ENCODE data around the gene TRAF2.
"Not testable (repeated sequence)": the region's sequence is repeated elsewhere in the genome, so short reads cannot be mapped to it uniquely, and the experiment has no call there.

Gene TRAF2
- 33.7 to 80.3 (median 58.7) reads per million in 4 experiments for total RNA-seq

GRCh38 chr9:136885950-136886578 lies at the start of gene TRAF2:
TSS of gene TRAF2 (plus strand) at chr9:136886516. CDS start at chr9:136898741, 12,225 bp downstream.
- peak; percentile 92 for DNase-seq

DNA sequence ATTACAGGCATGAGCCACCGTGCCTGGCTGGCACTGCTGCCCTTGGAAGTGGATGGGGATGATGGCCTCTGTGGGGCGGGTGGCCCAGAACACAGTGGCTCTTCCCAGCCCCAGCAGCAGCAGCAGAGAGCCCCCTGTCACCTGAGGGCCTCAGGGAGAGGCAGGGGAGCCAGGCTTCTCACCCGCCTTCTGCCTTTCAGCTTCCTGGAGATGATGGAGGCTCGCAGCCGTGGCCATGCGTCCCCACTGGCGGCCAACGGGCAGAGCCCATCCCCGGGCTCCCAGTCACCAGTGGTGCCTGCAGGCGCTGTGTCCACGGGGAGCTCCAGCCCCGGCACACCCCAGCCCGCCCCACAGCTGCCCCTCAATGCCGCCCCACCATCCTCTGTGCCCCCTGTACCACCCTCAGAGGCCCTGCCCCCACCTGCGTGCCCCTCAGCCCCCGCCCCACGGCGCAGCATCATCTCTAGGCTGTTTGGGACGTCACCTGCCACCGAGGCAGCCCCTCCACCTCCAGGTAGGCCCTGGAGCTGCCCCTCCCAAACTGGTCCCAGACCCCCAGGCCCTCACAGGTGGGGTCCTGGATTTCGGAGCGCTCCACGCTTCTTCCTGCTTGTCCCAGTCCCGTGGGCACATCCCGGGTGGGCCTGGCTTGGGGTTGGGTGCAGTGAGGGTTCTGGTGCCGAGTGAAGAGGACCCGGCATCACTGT lies 49.0 kb upstream of the TRAF2 start:
- no peak for DNase-seq

DNA sequence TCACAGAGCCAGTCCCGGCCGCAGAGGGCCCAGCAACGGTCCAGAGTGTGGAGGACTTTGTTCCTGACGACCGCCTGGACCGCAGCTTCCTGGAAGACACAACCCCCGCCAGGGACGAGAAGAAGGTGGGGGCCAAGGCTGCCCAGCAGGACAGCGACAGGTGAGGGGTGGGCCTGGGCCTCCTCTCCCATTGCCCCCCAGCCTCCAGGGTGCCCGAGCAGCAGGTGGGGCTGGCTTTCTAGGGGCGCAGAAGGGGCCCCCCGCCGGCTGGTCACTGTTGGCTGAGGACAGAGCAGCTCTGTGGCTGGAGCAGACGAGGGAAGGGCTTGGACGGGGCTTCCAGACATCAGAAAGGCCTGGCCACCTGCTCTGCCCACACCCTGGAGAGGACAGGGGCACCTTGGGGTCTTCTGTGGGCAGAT lies 48.4 kb upstream of the TRAF2 start:
- not testable (repeated sequence) for DNase-seq

DNA sequence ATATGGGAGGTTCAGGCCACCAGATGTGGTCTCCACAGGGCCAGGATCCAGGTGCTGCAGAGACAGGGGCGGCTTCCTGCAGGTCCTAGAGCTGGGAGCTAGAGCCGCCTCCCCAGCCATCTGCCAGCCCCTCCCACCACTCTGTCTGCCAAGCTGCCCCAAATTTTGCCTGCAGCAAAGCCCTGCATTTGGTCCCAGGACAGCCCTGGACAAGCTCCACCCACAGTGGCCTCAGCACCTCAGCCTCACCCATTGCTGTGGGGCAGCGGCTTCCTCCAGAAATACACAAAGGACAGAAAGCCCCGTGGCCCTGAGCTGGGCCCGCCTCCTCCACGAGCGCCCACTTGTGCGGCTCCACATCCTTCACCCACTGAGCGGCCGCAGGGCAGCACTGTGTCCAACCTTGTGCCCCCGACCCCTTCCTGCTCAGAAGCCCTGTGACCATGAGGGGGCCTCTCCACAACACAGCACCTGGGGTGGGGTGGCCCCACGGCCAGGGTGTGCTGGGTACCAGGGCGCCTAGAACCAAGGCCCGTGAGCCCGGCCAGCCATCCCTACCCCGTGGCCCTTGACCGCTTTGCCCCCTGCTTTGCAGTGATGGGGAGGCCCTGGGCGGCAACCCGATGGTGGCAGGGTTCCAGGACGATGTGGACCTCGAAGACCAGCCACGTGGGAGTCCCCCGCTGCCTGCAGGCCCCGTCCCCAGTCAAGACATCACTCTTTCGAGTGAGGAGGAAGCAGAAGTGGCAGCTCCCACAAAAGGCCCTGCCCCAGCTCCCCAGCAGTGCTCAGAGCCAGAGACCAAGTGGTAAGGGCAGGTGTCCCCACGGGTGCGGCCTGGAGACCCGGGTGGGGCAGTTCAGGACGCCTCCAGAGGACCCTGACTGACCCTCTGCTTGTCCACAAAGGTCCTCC lies 47.7 kb upstream of the TRAF2 start:
- no peak for DNase-seq

- DNase-seq = no peak
These were observed 46.8 kb upstream of the TRAF2 start for GRCh38 chr9:136839229-136840139.

GRCh38 chr9:136840140-136840876 lies 46.0 kb upstream of the TRAF2 start:
- DNase-seq = no peak

- DNase-seq = no peak
These were observed 45.3 kb upstream of the TRAF2 start for GRCh38 chr9:136840877-136841645.

DNA sequence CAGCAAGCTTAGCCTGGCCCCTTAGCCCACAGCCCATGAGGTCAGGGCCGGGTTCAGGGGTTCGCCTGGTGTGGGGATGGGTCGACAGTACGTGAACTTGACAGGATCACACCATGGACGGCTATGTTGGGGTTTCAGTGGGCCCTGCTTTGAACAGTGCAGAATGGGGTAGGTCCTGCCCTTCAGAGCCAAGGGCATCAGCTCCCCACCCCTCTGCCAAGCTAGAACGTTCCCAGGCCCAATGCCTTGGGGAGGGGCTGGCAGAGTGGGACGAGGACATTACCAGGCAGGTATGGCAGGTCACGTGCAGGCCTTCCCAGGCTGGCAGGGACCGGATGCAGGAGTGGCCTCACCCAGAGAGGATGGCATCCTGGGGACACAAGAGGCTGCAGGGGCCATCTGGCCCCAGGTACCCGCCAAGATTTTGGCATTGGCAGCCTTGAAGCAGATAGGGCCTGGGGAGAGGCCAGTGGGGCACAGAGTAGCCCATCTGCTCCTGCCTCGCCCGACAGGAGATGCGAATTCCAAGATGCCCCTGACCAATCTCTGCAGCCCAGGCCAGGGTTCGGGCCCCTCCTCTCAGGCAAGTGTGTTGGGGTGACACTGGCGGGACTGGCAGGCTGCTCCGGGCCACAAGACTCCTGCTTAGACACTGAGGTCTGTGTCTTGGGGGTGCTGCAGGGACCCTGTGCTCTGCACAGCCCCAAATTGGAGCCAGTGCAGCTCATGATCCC lies 44.5 kb upstream of the TRAF2 start:
- DNase-seq = not testable (repeated sequence)

- DNase-seq = peak; percentile 63
These were observed 43.9 kb upstream of the TRAF2 start, which contains the start of gene AJM1 for GRCh38 chr9:136842380-136842948. TSS of gene AJM1 (plus strand) at chr9:136842478. CDS start at chr9:136844415, 1,937 bp downstream.

- not testable (repeated sequence) for DNase-seq
These were observed 43.0 kb upstream of the TRAF2 start for GRCh38 chr9:136843159-136843800.

DNA sequence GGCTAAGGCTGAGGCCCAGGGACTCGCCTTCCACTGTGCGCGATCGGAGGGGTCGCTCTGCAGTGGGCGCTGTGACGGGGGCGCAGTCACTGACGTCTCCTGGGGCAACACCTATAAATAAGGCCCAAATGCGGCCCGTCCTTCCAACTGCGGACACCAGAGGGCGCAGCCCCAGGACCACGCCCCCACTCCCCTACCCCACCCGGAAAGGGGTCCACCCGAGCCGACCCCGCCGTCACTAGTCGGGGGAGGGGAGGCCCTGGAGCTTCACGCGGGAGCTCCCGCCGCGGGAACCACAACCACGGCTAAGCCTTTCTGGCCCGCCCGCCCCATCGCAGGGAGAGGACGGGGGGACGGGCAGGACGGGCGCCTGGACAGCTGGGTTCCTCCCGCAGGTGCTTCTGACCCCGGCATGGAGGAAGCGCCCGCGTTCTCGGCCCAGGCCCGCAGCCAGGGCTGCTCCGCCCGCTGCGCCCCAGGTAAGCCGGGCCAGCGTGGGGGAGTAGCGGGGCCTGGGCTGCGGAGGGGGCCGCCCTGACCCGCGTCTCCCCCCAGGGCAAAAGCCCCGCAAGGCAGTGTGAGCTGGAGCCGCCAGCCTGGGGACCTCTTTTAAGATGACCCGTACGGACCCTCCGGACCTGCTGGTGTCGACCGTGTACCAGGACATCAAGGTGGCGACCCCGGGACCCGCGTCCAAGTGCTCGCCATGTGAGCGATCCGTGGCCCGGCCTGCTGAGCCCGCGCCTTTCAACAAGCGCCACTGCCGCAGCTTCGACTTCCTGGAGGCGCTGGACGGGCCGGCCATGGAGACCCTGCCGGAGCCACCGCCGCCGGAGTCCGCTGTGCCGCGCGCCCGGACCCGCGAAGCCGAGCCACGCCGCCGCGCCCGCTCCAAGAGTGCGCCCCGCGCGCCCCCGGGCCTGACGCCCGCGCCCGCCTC lies 42.2 kb upstream of the TRAF2 start:
- peak; percentile 30 for DNase-seq

- DNase-seq = no peak
These were observed 41.4 kb upstream of the TRAF2 start for GRCh38 chr9:136844761-136845464.

DNA sequence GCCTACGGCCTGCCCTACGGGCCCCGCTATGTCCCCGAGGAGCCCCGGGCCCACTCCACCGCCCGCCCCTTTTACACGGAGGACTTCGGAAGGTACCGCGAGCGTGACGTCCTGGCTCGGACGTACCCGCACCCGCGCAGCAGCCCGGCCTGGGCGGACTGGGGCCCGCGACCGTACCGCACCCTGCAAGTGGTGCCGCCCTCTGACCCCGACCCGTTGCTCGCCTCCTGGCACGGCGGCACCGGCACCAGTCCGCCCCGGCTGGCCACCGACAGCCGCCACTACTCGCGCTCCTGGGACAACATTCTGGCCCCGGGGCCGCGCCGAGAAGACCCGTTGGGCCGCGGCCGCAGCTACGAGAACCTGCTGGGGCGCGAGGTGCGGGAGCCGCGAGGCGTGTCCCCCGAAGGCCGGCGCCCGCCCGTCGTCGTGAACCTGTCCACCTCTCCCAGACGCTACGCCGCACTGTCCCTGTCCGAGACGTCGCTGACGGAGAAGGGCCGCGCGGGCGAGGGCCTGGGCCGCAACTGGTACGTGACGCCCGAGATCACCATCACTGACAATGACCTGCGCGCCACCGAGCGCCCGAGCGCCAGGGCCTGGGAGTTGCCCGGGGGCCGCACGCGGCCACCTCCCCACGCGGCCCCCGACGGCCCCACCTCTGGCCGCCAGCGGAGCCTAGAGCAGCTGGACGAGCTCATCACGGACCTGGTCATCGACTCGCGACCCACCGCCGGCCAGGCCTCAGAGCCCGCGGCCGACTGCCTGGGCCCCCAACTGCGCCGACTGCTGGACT lies 40.7 kb upstream of the TRAF2 start:
- DNase-seq = no peak

DNA sequence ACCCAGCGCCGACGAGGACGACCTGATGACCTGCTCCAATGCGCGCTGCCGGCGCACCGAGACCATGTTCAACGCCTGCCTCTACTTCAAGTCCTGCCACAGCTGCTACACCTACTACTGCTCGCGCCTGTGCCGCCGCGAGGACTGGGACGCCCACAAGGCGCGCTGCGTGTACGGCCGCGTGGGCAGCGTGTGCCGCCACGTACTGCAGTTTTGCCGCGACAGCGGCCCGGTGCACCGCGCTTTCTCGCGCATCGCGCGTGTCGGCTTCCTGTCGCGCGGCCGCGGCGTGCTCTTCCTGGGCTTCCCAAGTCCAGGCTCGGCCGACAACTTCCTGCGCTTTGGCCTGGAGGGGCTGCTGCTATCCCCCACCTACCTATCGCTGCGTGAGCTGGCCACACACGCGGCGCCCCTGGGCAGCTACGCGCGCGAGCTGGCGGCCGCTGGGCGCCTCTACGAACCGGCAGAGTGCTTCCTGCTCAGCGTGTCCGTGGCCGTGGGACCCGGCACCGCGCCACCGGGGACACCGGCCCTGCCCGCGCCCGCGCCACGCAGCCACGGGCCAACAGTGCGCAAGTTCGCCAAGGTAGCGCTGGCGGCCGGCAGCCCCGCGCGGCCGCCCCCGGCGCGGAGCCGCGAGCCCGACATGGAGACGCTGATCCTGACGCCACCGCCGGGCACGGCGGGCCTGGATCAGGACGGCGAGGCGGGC lies 39.8 kb upstream of the TRAF2 start:
- no peak for DNase-seq

GRCh38 chr9:136847088-136847825 lies 39.1 kb upstream of the TRAF2 start:
- DNase-seq = no peak

Data from effector CD8-positive, alpha-beta T cell (primary cell).